Thoracic aorta (tissue), 2 donors: Measurements from ENCODE around the gene BCDIN3D. TPM values are rescaled to one million over a fixed set of nuclear protein-coding genes. Genes with fewer than 3 reads are reported as not detected.

ENCODE experiments used
- ATAC-seq: fragments of 150-250 bp; one replicate; pipeline ENCODE4 v1.8.0; 2017; ENCODE audit warnings: low read depth; ENCODE audit not compliant: insufficient number of reproducible peaks, low FRiP score
- DNase-seq: peaks from one replicate; pipeline ENCODE4 v3.0.0-alpha.2; 2020; ENCODE audit warnings: low spot score
- H3K27ac ChIP-seq, 2 donors: fragments of 200-600 bp; sonication (generic); 1 replicate in 1 of 2; 2 replicates in 1 of 2; pipeline ENCODE4 v1.5.1; 2016; ENCODE audit warnings: mild to moderate bottlenecking in 2 of 2, moderate library complexity in 2 of 2
- H3K27me3 ChIP-seq: fragments of 200-600 bp; sonication (generic); replicated peaks from 2 replicates; pipeline ENCODE4 v1.6.0; 2016; ENCODE audit warnings: mild to moderate bottlenecking; ENCODE audit not compliant: insufficient read depth
- H3K36me3 ChIP-seq: fragments of 200-600 bp; sonication (generic); one replicate; pipeline ENCODE4 v1.5.1; 2016
- H3K4me1 ChIP-seq, 2 donors: fragments of 200-600 bp; sonication (generic); 1 replicate in 1 of 2; 2 replicates in 1 of 2; pipeline versions ENCODE4 v1.5.1 to v1.6.0; 2016; ENCODE audit warnings: low read depth in 2 of 2, mild to moderate bottlenecking in 1 of 2; ENCODE audit not compliant: control insufficient read depth in 1 of 2
- H3K4me3 ChIP-seq: fragments of 200-600 bp; sonication (generic); 2 replicates; pipeline ENCODE4 v1.5.1; 2016; ENCODE audit warnings: mild to moderate bottlenecking
- H3K9me3 ChIP-seq: fragments of 200-600 bp; sonication (generic); 2 replicates; pipeline ENCODE4 v1.5.1; 2016
- CTCF ChIP-seq: fragments of 200-600 bp; sonication (generic); IDR thresholded peaks from one replicate; pipeline ENCODE4 v1.5.1; 2019; ENCODE audit warnings: antibody characterized with exemption
- total RNA-seq, 2 donors: library from RNA; depleted of rRNA; stranded (reverse); fragments of >200 nt; gene quantifications; one replicate each; pipeline versions ENCODE4 v1.1.0 to v1.2.3, GENCODE V29; 2016

BCDIN3D gene
- total RNA-seq, 2 donors from 2014 or later = 1.6 to 2.7 TPM

DNA sequence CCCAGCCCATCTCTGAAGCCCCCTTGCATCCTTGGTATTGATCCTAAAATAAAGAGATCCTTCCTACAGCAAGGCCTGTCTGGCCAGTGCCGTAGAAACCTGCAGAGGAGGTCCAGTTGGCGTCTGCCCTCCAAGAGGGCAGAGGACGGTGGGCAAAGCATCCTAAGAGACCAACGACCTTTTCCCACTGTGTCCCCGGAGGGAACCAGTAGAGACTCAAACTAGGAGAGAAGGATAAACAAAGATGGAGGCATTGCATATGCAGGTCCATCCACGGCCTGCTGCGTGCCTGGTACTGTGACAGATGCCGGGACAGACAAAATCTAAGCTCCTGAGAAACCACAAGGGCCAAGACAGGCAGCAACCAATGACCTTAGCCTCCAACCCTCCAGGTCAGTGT, 18.5 kb downstream of the BCDIN3D start:
- H3K4me1 ChIP-seq = peaks cover 46 to 62% of the 10 kb centered on the region in 2 donors
- H3K4me3 ChIP-seq = no peak overlapping the region
- H3K36me3 ChIP-seq = peaks cover 12% of the 10 kb centered on the region
- H3K27me3 ChIP-seq = no peaks in the 10 kb centered on the region
- H3K9me3 ChIP-seq = no peaks in the 10 kb centered on the region
- no peak for DNase-seq
- TF ChIP-seq CTCF = no peak
- no peak for ATAC-seq
- no peak overlapping the region for H3K27ac ChIP-seq

GRCh38 chr12:49823951-49824350, 19.0 kb downstream of the BCDIN3D start:
- no peak for DNase-seq
- Histone ChIP-seq H3K9me3 (no peaks in the 10 kb centered on the region), H3K27me3 (no peaks in the 10 kb centered on the region), H3K27ac (no peak overlapping the region), H3K36me3 (peaks cover 12% of the 10 kb centered on the region), H3K4me3 (no peak overlapping the region), H3K4me1 (peaks cover 45 to 60% of the 10 kb centered on the region in 2 donors)
- no peak for ATAC-seq
- no peak for TF ChIP-seq CTCF

- Histone ChIP-seq H3K36me3 (peaks cover 12% of the 10 kb centered on the region), H3K27ac (no peak overlapping the region), H3K4me1 (peaks cover 43 to 58% of the 10 kb centered on the region in 2 donors), H3K4me3 (no peak overlapping the region), H3K27me3 (no peaks in the 10 kb centered on the region), H3K9me3 (no peaks in the 10 kb centered on the region)
- no peak for TF ChIP-seq CTCF
- DNase-seq (no peak), ATAC-seq (no peak)
Measured at GRCh38 chr12:49823350-49823749, 19.6 kb downstream of the BCDIN3D start.

- Histone ChIP-seq H3K4me3 (no peak overlapping the region), H3K27ac (no peak overlapping the region), H3K9me3 (no peaks in the 10 kb centered on the region), H3K4me1 (peaks cover 36 to 49% of the 10 kb centered on the region in 2 donors), H3K27me3 (no peaks in the 10 kb centered on the region), H3K36me3 (peaks cover 12% of the 10 kb centered on the region)
- no peak for TF ChIP-seq CTCF
- DNase-seq (no peak), ATAC-seq (no peak)
Measured at GRCh38 chr12:49821373-49822287, 21.3 kb downstream of the BCDIN3D start.

DNA sequence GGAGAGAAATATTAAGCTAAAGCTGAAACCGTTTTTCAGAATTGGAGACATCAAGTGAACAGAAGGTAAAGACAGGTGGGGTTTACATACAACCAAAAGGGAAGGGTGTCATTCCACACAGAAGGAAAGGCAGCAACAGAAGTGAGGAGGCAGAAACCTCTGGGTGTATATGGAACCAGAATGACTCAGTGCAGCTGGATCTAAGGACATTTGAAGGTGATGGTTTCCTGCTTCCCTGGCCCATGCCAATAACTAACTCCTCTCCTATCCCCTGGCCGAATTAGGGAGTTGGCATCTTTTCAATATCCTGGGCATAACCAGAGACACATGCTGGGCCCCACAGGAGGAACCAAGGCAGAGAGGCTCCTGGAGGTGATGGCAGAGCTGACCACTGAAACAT, 23.1 kb downstream of the BCDIN3D start:
- no peak for ATAC-seq
- H3K4me3 ChIP-seq = no peak overlapping the region

More for the DNA sequence above, 23.1 kb downstream of the BCDIN3D start:
- peaks cover 21% of the 10 kb centered on the region for H3K36me3 ChIP-seq
- no peaks in the 10 kb centered on the region for H3K27me3 ChIP-seq
- peaks cover 24 to 31% of the 10 kb centered on the region in 2 donors for H3K4me1 ChIP-seq
- no peaks in the 10 kb centered on the region for H3K9me3 ChIP-seq
- no peak for TF ChIP-seq CTCF
- no peak for DNase-seq
- H3K27ac ChIP-seq = no peak overlapping the region
